Measurements from ENCODE around the gene UGT1A9.

UGT1A9 gene

DNA sequence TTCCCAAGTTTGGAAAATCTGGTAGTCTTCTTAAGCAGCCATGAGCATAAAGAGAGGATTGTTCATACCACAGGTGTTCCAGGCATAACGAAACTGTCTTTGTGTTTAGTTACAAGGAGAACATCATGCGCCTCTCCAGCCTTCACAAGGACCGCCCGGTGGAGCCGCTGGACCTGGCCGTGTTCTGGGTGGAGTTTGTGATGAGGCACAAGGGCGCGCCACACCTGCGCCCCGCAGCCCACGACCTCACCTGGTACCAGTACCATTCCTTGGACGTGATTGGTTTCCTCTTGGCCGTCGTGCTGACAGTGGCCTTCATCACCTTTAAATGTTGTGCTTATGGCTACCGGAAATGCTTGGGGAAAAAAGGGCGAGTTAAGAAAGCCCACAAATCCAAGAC lies 100.5 kb downstream of the UGT1A9 start:
- H3K36me3 ChIP-seq (ENCODE audit: control insufficient read depth, insufficient read depth, low read length) = no peaks in the 10 kb centered on the region
- no peak for DNase-seq (ENCODE audit: extremely low read depth, insufficient read length)
- no peak overlapping the region for H3K4me3 ChIP-seq (replicated peaks; ENCODE audit: low read depth, low read length)
- TF ChIP-seq, protein P1, sequence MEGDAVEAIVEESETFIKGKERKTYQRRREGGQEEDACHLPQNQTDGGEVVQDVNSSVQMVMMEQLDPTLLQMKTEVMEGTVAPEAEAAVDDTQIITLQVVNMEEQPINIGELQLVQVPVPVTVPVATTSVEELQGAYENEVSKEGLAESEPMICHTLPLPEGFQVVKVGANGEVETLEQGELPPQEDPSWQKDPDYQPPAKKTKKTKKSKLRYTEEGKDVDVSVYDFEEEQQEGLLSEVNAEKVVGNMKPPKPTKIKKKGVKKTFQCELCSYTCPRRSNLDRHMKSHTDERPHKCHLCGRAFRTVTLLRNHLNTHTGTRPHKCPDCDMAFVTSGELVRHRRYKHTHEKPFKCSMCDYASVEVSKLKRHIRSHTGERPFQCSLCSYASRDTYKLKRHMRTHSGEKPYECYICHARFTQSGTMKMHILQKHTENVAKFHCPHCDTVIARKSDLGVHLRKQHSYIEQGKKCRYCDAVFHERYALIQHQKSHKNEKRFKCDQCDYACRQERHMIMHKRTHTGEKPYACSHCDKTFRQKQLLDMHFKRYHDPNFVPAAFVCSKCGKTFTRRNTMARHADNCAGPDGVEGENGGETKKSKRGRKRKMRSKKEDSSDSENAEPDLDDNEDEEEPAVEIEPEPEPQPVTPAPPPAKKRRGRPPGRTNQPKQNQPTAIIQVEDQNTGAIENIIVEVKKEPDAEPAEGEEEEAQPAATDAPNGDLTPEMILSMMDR (IDR thresholded peaks at IDR 0.05; ENCODE audit: insufficient read depth, low read length, poor library complexity, severe bottlenecking) = no peak
- H3K27me3 ChIP-seq (replicated peaks; ENCODE audit: control insufficient read depth, insufficient read depth, low read length) = no peaks in the 10 kb centered on the region

DNA sequence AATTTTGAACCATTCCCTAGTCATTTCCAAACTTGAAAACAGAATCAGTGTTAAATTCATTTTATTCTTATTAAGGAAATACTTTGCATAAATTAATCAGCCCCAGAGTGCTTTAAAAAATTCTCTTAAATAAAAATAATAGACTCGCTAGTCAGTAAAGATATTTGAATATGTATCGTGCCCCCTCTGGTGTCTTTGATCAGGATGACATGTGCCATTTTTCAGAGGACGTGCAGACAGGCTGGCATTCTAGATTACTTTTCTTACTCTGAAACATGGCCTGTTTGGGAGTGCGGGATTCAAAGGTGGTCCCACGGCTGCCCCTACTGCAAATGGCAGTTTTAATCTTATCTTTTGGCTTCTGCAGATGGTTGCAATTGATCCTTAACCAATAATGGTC lies 100.9 kb downstream of the UGT1A9 start:
- no peaks in the 10 kb centered on the region for H3K27me3 ChIP-seq (replicated peaks; ENCODE audit: control insufficient read depth, insufficient read depth, low read length)
- TF ChIP-seq, protein P1 (IDR thresholded peaks at IDR 0.05; ENCODE audit: insufficient read depth, low read length, poor library complexity, severe bottlenecking) = no peak
- DNase-seq (ENCODE audit: extremely low read depth, insufficient read length) = no peak
- H3K4me3 ChIP-seq (replicated peaks; ENCODE audit: low read depth, low read length) = no peak overlapping the region
- H3K36me3 ChIP-seq (ENCODE audit: control insufficient read depth, insufficient read depth, low read length) = no peaks in the 10 kb centered on the region

DNA sequence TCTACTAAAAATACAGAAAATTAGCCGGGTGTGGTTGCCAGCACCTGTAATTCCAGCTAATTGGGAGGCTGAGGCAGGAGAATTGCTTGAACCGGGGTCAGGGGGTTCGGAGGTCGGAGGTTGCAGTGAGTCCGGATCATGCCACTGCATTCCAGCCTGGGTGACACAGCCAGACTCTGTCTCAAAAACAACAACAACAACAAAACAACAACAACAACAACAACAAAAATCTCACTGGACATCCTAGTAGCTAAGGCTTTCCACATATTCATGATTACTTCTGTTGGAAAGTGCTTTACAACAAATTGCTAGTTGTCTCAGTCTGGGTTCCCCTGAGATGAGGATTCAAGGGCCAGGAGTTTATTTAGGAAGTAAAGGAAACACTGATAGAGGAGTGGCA lies 102.2 kb downstream of the UGT1A9 start:
- no peak overlapping the region for H3K4me3 ChIP-seq (replicated peaks; ENCODE audit: low read depth, low read length)

DNA sequence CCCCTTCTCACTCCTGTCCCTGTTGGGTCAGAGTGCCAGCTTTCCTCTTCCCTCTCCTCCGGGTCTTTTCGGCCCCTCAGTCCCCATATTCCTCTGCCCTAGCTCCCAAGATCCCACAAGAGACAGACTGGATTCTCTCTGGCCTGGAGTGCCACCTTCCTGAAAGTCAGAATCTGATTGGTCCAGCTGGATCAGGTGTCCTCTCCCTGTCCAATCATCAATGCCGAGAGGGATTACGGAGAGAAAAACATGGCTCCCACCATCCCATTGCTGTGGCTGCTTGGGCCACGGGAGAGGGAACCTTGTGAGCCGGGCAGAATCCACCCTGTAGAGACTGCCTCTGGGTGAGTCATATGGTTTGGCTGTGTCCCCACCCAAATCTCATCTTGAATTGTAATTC lies 103.7 kb downstream of the UGT1A9 start:
- TF ChIP-seq, protein P1 (IDR thresholded peaks at IDR 0.05; ENCODE audit: insufficient read depth, low read length, poor library complexity, severe bottlenecking) = no peak
- H3K36me3 ChIP-seq (ENCODE audit: control insufficient read depth, insufficient read depth, low read length) = no peaks in the 10 kb centered on the region
- no peak overlapping the region for H3K4me3 ChIP-seq (replicated peaks; ENCODE audit: low read depth, low read length)
- no peak for DNase-seq (ENCODE audit: extremely low read depth, insufficient read length)
- H3K27me3 ChIP-seq (replicated peaks; ENCODE audit: control insufficient read depth, insufficient read depth, low read length) = no peaks in the 10 kb centered on the region

More for the DNA sequence above, 102.2 kb downstream of the UGT1A9 start:
- Histone ChIP-seq H3K27me3 (replicated peaks; ENCODE audit: control insufficient read depth, insufficient read depth, low read length) (no peaks in the 10 kb centered on the region), H3K36me3 (ENCODE audit: control insufficient read depth, insufficient read depth, low read length) (no peaks in the 10 kb centered on the region)
- TF ChIP-seq, protein P1 (IDR thresholded peaks at IDR 0.05; ENCODE audit: insufficient read depth, low read length, poor library complexity, severe bottlenecking) = no peak
- no peak for DNase-seq (ENCODE audit: extremely low read depth, insufficient read length)

DNA sequence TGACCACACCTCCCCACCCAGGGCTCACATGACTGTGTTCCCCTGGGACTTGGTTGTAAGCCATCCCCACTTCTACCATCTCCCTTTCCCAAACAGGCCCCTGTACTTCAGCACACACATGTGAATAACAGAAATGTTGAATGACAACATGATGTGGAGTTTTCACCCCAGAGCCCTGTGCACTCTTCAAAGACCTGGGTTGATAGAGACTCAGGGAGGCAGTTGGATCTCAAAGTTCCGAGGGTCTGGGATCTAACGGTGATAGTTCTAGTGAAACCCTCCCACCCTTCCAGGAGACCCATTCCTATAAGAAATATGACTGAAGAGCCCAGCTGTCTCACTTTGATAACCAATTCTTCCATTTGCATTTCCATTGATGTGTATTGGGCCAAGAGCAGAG lies 106.3 kb downstream of the UGT1A9 start, which contains the start of gene MROH2A:
MROH2A (plus strand) TSS at position 301 of the 400 bp plus-strand sequence. CDS start 1,029 bp downstream, outside the sequence.
- no peak within 1 kb of the TSS for H3K4me3 ChIP-seq (replicated peaks; ENCODE audit: low read depth, low read length)
- no peaks in the 10 kb centered on the region for H3K36me3 ChIP-seq (ENCODE audit: control insufficient read depth, insufficient read depth, low read length)
- TF ChIP-seq, protein P1 (IDR thresholded peaks at IDR 0.05; ENCODE audit: insufficient read depth, low read length, poor library complexity, severe bottlenecking) = no peak

DNA sequence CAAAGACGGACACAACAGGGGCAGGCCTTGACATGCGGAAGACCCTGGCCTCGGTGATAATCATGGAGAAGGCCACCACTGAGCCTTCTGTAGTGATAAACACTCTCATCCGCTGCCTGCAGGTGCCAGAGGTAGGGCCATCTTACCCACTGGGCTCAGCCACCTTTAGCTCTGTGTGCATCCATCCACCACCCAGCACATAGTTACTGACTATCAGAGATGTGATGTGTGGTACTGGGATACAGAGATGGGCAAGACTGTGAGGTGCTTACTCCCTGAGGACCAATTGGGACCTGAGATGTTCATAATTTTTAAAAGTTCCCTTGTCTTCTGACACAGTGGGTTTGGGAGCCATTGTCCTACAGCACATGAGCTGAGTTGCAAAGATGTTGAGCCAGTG lies 108.0 kb downstream of the UGT1A9 start:
- Histone ChIP-seq H3K4me3 (replicated peaks; ENCODE audit: low read depth, low read length) (no peak overlapping the region), H3K36me3 (ENCODE audit: control insufficient read depth, insufficient read depth, low read length) (no peaks in the 10 kb centered on the region), H3K27me3 (replicated peaks; ENCODE audit: control insufficient read depth, insufficient read depth, low read length) (no peaks in the 10 kb centered on the region)
- DNase-seq (ENCODE audit: extremely low read depth, insufficient read length) = no peak
- TF ChIP-seq, protein P1 (IDR thresholded peaks at IDR 0.05; ENCODE audit: insufficient read depth, low read length, poor library complexity, severe bottlenecking) = no peak

More for the DNA sequence above, 106.3 kb downstream of the UGT1A9 start, which contains the start of gene MROH2A:
- DNase-seq (ENCODE audit: extremely low read depth, insufficient read length) = no peak
- no peaks in the 10 kb centered on the region for H3K27me3 ChIP-seq (replicated peaks; ENCODE audit: control insufficient read depth, insufficient read depth, low read length)

Data from GM06990 (cell line).